Naive thymus-derived CD4-positive, alpha-beta T cell (primary cell): Measurements from ENCODE around the gene ALDH4A1. TPM values are rescaled to one million over a fixed set of nuclear protein-coding genes. Genes with fewer than 3 reads are reported as not detected.
A peak's percentile ranks its signal among the peaks of the same experiment; 100 is the strongest.

Experiments used
- ATAC-seq: fragments of 150-1000 bp; cut with Tn5 transposase; 2 replicates; pipeline ENCODE4 v1.10.0; 2021; ENCODE audit warnings: mild to moderate bottlenecking, moderate library complexity
- CTCF ChIA-PET: fragments of 350-600 bp; sonication (Branson Sonifier 250); formaldehyde crosslinking; loops from one replicate; lab custom pipeline; 2021; ENCODE audit warnings: antibody characterized with exemption; lab: Charles Lee
- POLR2A ChIA-PET: fragments of 350-600 bp; sonication (Branson Sonifier 250); formaldehyde crosslinking; loops from one replicate; lab custom pipeline; 2021; ENCODE audit warnings: antibody characterized with exemption, inconsistent platforms; lab: Charles Lee
- DNase-seq, 9 donors: peaks; one replicate each; pipeline versions ENCODE4 v3.0.0 to v3.0.0-alpha.2; 2020 to 2022; ENCODE audit warnings: mixed read lengths in 1 of 9
- H3K27ac ChIP-seq: one replicate; pipeline ENCODE4 v1.7.0; 2013; ENCODE audit warnings: mild to moderate bottlenecking, low read depth, low read length, moderate library complexity
- H3K27me3 ChIP-seq, 2 donors: one replicate each; pipeline ENCODE4 v1.7.0; 2013; ENCODE audit warnings: low read length in 2 of 2, mild to moderate bottlenecking in 2 of 2, moderate library complexity in 2 of 2; ENCODE audit not compliant: control insufficient read depth in 2 of 2, insufficient read depth in 2 of 2
- H3K36me3 ChIP-seq, 3 experiments: 1 replicate in 2 of 3; 2 replicates in 1 of 3; pipeline ENCODE4 v1.7.0; 2013; ENCODE audit warnings: low read length in 3 of 3, mild to moderate bottlenecking in 3 of 3, moderate library complexity in 1 of 3; ENCODE audit not compliant: insufficient read depth in 3 of 3, control insufficient read depth in 2 of 3
- H3K4me1 ChIP-seq, 2 donors: one replicate each; pipeline ENCODE4 v1.7.0; 2013; ENCODE audit warnings: low read length in 2 of 2, mild to moderate bottlenecking in 2 of 2, moderate library complexity in 1 of 2; ENCODE audit not compliant: control insufficient read depth in 2 of 2, insufficient read depth in 2 of 2
- H3K4me3 ChIP-seq: 2 replicates; pipeline ENCODE4 v1.7.0; 2013; ENCODE audit warnings: mild to moderate bottlenecking, low read length
- H3K9me3 ChIP-seq, 3 experiments: 1 replicate in 2 of 3; 2 replicates in 1 of 3; pipeline ENCODE4 v1.7.0; 2013; ENCODE audit warnings: low read length in 3 of 3; ENCODE audit not compliant: control insufficient read depth in 2 of 3
- H3K27ac Mint-ChIP-seq, 9 donors: one replicate each; pipeline ENCODE4 v1.8.0; 2020 to 2022; ENCODE audit warnings: mixed read lengths in 9 of 9, mild to moderate bottlenecking in 8 of 9, moderate library complexity in 5 of 9, inconsistent platforms in 2 of 9
- H3K27me3 Mint-ChIP-seq, 5 donors: one replicate each; pipeline ENCODE4 v1.8.0; 2021 to 2022; ENCODE audit warnings: mixed read lengths in 5 of 5, mild to moderate bottlenecking in 1 of 5
- H3K36me3 Mint-ChIP-seq, 5 donors: one replicate each; pipeline ENCODE4 v1.8.0; 2020 to 2022; ENCODE audit warnings: mixed read lengths in 5 of 5, mild to moderate bottlenecking in 3 of 5, inconsistent platforms in 1 of 5
- H3K4me1 Mint-ChIP-seq, 7 donors: one replicate each; pipeline ENCODE4 v1.8.0; 2020 to 2022; ENCODE audit warnings: mixed read lengths in 7 of 7, mild to moderate bottlenecking in 3 of 7, inconsistent platforms in 1 of 7
- H3K4me3 Mint-ChIP-seq, 10 donors: one replicate each; pipeline ENCODE4 v1.8.0; 2020 to 2022; ENCODE audit warnings: mild to moderate bottlenecking in 10 of 10, mixed read lengths in 10 of 10, moderate library complexity in 6 of 10, inconsistent platforms in 2 of 10
- H3K9me3 Mint-ChIP-seq, 11 donors: one replicate each; pipeline ENCODE4 v1.8.0; 2020 to 2022; ENCODE audit warnings: mixed read lengths in 11 of 11, mild to moderate bottlenecking in 4 of 11, inconsistent platforms in 1 of 11, moderate library complexity in 1 of 11
- intact Hi-C, 2 donors: fragments of 100-400 bp; cut with micrococcal nuclease; formaldehyde crosslinking; loops; one replicate each; pipeline ENCODE4 v1.15.1; 2023
- polyA plus RNA-seq, 2 donors: library from polyadenylated mRNA; unstranded; fragments of 300-500 nt; fragmentation: Illumina TruSeq; gene quantifications; one replicate each; pipeline ENCODE4 v1.2.3, GENCODE V29; 2021
- total RNA-seq, 6 experiments: library from RNA in 5 of 6; stranded (reverse) in 5 of 6; gene quantifications; 1 replicate in 5 of 6; 2 replicates in 1 of 6; pipeline ENCODE4 v1.2.3 and lab custom pipeline; 2021 to 2026

The ALDH4A1 gene, protein sequence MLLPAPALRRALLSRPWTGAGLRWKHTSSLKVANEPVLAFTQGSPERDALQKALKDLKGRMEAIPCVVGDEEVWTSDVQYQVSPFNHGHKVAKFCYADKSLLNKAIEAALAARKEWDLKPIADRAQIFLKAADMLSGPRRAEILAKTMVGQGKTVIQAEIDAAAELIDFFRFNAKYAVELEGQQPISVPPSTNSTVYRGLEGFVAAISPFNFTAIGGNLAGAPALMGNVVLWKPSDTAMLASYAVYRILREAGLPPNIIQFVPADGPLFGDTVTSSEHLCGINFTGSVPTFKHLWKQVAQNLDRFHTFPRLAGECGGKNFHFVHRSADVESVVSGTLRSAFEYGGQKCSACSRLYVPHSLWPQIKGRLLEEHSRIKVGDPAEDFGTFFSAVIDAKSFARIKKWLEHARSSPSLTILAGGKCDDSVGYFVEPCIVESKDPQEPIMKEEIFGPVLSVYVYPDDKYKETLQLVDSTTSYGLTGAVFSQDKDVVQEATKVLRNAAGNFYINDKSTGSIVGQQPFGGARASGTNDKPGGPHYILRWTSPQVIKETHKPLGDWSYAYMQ
- total RNA-seq (1 to 10 TPM; 1.3 to 3.2 (median 1.6) TPM), polyA plus RNA-seq (1 to 10 TPM in 1 of 2 donors, under 1 TPM in 1; 0.94 to 1.3 TPM), total RNA-seq (lab: John Stamatoyannopoulos, UW) (2.2 reads per million, percentile 10 among the genes with 10 or more reads in this experiment)

DNA sequence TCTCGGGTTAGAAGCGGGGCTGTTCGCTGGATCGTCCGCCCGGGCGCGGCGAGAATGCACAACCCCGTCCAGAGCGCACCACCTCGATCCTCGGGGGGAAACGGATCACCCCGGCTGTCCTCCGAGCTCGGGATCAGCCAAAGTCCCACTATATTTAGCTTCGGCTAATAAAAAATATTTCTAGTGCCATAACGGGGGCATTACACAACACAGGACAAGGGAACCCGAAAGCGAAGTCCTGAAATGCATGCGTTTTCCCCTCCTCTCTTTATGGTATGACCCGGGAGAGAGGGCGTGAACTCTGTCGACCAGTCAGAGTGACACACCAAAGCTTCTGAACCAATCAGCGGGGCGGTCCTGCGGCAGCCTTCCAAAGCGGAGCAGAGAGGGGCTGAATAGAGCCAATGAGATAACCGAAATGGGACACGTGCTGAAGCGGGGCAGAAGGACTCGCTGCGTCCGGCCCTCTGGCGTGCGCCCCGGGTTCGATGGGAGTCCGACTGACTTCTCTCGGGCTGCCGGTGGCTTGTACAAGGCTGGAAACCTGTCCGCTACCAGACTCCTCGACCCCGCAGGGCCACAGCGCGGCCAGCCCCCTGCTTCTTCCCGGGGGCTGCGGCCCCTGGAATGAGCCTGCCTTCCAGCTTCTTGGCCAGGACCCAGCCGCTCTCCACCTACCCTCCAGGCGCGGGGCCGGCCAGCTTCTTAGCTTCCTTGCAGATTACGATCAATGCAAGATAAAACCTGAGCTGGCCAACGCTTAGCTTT lies at the start of gene ALDH4A1:
Gene ALDH4A1, minus strand, starts transcription at position 33 of the 768 bp plus-strand sequence. Its CDS starts 32 bp downstream, at position 1.
- H3K27me3 ChIP-seq, result no peaks in the 10 kb centered on the region
- intact Hi-C loops, result loop anchor here (1.0 to 10.0 kb wide), 10 partner anchors 24 to 692 kb away; partner anchors contain the start of genes IFFO2 (in 2 of the 2), UBR4 (in 2 of the 2), EMC1 (in 1 of the 2) and MRTO4 (in 1 of the 2)
- ChIA-PET CTCF (interaction anchor here (0.6 to 9.1 kb wide), 10 partner anchors 10 to 173 kb away, joined by 3 to 105 read pairs (median 3); partner anchors contain the start of gene IFFO2), POLR2A (interaction anchor here (0.9 to 2.3 kb wide), 11 partner anchors 21 to 173 kb away, joined by 3 to 10 read pairs (median 4); partner anchors contain the start of gene IFFO2)
- Mint-ChIP-seq H3K4me3 (peak within 1 kb of the TSS; percentile 86 to 99 (median 94)), H3K27ac (peak within 1 kb of the TSS; percentile 88 to 98 (median 97)), H3K36me3 (peaks cover 0 to under 1% (median 0%) of the 10 kb centered on the region in 5 donors), H3K9me3 (no peaks in the 10 kb centered on the region), H3K4me1 (peaks cover 22 to 50% (median 41%) of the 10 kb centered on the region in 7 donors), H3K27me3 (no peaks in the 10 kb centered on the region)
- H3K27ac ChIP-seq, result peak within 1 kb of the TSS; percentile 83
- no peaks in the 10 kb centered on the region for H3K9me3 ChIP-seq
- H3K36me3 ChIP-seq, result peaks cover 0 to 13% (median 0%) of the 10 kb centered on the region in 3 experiments
- peak within 1 kb of the TSS; percentile 57 for H3K4me3 ChIP-seq
- peak; percentile 73 to 95 (median 93) for DNase-seq
- peaks cover 3 to 12% of the 10 kb centered on the region in 2 donors for H3K4me1 ChIP-seq
- peak; percentile 98 for ATAC-seq

DNA sequence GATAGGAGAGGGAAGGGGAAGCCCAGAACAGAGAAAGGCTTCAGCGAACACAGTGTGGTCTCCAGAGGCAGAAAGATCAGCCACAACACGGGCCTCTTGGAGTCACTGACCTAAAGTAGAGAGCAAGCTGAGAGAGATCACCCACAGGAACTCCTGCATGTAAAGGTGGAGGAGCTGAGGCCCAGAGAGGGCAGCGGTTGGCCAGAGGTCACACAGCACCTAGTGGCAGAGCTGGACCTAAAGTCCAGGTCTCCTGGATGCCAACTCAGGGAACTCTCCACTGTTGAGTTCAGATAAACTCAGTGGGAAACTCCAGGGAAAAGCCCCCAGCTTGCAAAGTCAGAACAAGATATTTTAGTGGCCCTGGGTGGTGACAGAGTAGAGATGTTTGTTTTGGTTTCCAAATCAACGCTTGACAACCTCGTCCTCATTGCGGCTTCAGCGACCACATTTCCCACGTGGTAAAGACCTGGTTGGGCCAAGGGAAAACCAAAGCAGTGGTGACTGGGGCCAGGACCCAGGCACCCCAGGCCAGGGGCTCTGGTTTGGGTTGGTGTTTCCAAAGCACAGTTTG lies 49.5 kb upstream of the ALDH4A1 start:
- H3K27ac Mint-ChIP-seq, result peak overlapping the region; percentile 91 to 99 (median 98)
- H3K4me3 Mint-ChIP-seq, result peak overlapping the region; percentile 82 to 94 (median 90)
- peak overlapping the region; percentile 98 for H3K27ac ChIP-seq
- H3K9me3 Mint-ChIP-seq, result peaks cover 0 to 2% (median 0%) of the 10 kb centered on the region in 11 donors
- POLR2A ChIA-PET, result interaction anchor here (1.0 to 12.2 kb wide), 5 partner anchors 8 to 123 kb away, joined by 3 to 181 read pairs (median 4); no protein-coding TSS in a partner anchor
- DNase-seq, result peak; percentile 51 to 88 (median 79)
- peak overlapping the region; percentile 50 for H3K4me3 ChIP-seq
- no peaks in the 10 kb centered on the region for H3K36me3 ChIP-seq
- ATAC-seq, result peak; percentile 51
- peaks cover 69 to 84% (median 80%) of the 10 kb centered on the region in 7 donors for H3K4me1 Mint-ChIP-seq
- CTCF ChIA-PET, result interaction anchor here (0.6 to 4.1 kb wide), 5 partner anchors 21 to 44 kb away, joined by 3 to 25 read pairs (median 12); no protein-coding TSS in a partner anchor
- H3K27me3 Mint-ChIP-seq, result peaks cover 0 to 3% (median 0%) of the 10 kb centered on the region in 5 donors
- H3K9me3 ChIP-seq, result no peaks in the 10 kb centered on the region
- no peaks in the 10 kb centered on the region for H3K27me3 ChIP-seq
- intact Hi-C loops, result loop anchor here (1.0 to 10.0 kb wide), 7 partner anchors 20 to 533 kb away; partner anchors contain the start of genes ALDH4A1 (in 1 of the 2) and CAPZB (in 1 of the 2)
- peaks cover 0 to 15% (median 0%) of the 10 kb centered on the region in 5 donors for H3K36me3 Mint-ChIP-seq
- H3K4me1 ChIP-seq, result peaks cover 77 to 83% of the 10 kb centered on the region in 2 donors

DNA sequence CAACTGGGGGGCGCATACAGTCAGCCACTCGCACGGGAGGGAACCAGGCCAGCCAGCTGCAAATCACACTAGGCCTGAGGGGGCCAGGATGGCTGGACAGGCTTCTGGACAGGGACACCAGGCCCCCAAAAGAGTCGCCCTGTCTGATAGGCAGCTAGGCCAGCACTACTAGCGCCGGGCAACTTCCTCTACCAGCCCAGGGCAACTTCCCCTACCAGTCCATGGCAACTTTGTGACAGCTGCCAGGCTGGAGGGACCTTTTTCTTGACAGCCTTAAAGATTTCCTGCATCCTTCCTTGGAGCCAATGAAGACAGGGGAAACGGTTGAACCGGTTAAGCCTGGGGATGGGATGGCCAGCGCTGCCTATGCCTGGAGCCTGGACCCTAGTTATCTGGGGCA lies 49.1 kb upstream of the ALDH4A1 start:
- no peak for ATAC-seq
- ChIA-PET POLR2A (interaction anchor here (0.5 to 12.2 kb wide), 8 partner anchors 8 to 601 kb away, joined by 3 to 181 read pairs (median 4); no protein-coding TSS in a partner anchor), CTCF (interaction anchor here (0.6 to 4.1 kb wide), 7 partner anchors 21 to 43 kb away, joined by 3 to 25 read pairs (median 6); no protein-coding TSS in a partner anchor)
- H3K4me1 Mint-ChIP-seq, result peaks cover 74 to 89% (median 85%) of the 10 kb centered on the region in 7 donors
- H3K9me3 ChIP-seq, result no peaks in the 10 kb centered on the region
- H3K36me3 Mint-ChIP-seq, result peaks cover 0 to 15% (median 0%) of the 10 kb centered on the region in 5 donors
- H3K27ac Mint-ChIP-seq, result peak overlapping the region; percentile 91 to 99 (median 98)
- peaks cover 82 to 88% of the 10 kb centered on the region in 2 donors for H3K4me1 ChIP-seq
- DNase-seq, result peak in 3 of 9 donors; percentile 15 to 40 (median 26)
- peak overlapping the region; percentile 50 for H3K4me3 ChIP-seq
- no peaks in the 10 kb centered on the region for H3K36me3 ChIP-seq
- H3K4me3 Mint-ChIP-seq, result peak overlapping the region; percentile 82 to 94 (median 90)
- H3K27me3 Mint-ChIP-seq, result peaks cover 0 to 3% (median 0%) of the 10 kb centered on the region in 5 donors
- H3K9me3 Mint-ChIP-seq, result peaks cover 0 to 2% (median 0%) of the 10 kb centered on the region in 11 donors
- intact Hi-C loops, result loop anchor here in 1 of 2 donors (1.0 to 10.0 kb wide), 2 partner anchors 44 to 533 kb away; partner anchors contain the start of gene CAPZB
- H3K27me3 ChIP-seq, result no peaks in the 10 kb centered on the region
- peak overlapping the region; percentile 98 for H3K27ac ChIP-seq

DNA sequence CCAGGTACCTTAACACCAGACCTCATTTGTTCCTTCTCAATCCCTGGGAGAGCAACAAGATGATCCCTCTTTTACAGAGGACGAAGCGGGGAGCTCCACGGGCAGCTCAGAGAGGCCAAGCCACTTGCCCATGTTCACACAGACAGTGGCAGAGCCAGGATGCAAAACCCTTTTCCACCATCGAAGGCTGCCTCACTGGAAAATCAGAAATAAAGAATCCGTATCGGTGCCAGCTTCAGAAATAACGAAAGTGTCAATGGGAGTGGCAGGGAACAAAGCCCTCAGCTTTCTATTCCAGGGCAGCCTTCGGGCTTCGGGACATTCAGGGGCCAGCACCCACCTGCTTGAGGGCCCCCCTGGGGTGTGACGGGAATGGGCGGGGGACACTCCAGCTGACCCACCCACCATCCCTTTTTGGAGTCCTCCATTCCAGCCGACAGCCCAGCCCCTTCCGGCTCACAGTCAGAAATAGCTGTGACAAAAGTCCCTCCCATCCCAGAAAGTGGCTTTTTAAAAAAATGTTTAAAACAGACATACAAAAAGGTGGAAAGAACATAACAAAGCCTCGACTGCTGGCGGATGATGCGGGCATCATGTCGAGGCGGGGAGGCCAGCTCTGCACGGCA lies 48.2 kb upstream of the ALDH4A1 start:
- Mint-ChIP-seq H3K27me3 (peaks cover 0 to 3% (median 0%) of the 10 kb centered on the region in 5 donors), H3K4me1 (peaks cover 80 to 95% (median 91%) of the 10 kb centered on the region in 7 donors), H3K9me3 (peaks cover 0 to 2% (median 0%) of the 10 kb centered on the region in 11 donors), H3K4me3 (peak overlapping the region; percentile 82 to 94 (median 90)), H3K27ac (peak overlapping the region; percentile 91 to 99 (median 98)), H3K36me3 (peaks cover 0 to 15% (median 0%) of the 10 kb centered on the region in 5 donors)
- peak in 5 of 9 donors; percentile 15 to 42 (median 26) for DNase-seq
- no peak for ATAC-seq
- ChIA-PET CTCF (interaction anchor here (0.9 to 4.1 kb wide), 6 partner anchors 22 to 47 kb away, joined by 3 to 25 read pairs (median 6); no protein-coding TSS in a partner anchor), POLR2A (interaction anchor here (0.5 to 12.2 kb wide), 9 partner anchors 13 to 602 kb away, joined by 3 to 181 read pairs (median 3); no protein-coding TSS in a partner anchor)
- intact Hi-C loops, result loop anchor here in 1 of 2 donors (1.0 to 10.0 kb wide), 3 partner anchors 24 to 534 kb away; partner anchors contain the start of gene CAPZB
- Histone ChIP-seq H3K27ac (peak overlapping the region; percentile 98), H3K9me3 (no peaks in the 10 kb centered on the region), H3K4me1 (peaks cover 90 to 97% of the 10 kb centered on the region in 2 donors), H3K4me3 (peak overlapping the region; percentile 50), H3K27me3 (no peaks in the 10 kb centered on the region), H3K36me3 (no peaks in the 10 kb centered on the region)
